WTC11 (cell line): ENCODE results near the gene GNGT2.

Experiments used
- CTCF ChIP-seq: fragments of 200-600 bp; IDR thresholded peaks from 2 replicates; pipeline ENCODE4 v1.8.0; 2022; ENCODE audit warnings: antibody characterized with exemption
- ETV6 ChIP-seq: sonication (generic); formaldehyde crosslinking; IDR thresholded peaks from 2 replicates; pipeline ENCODE4 v1.8.1; 2022; ENCODE audit warnings: mild to moderate bottlenecking, missing genetic modification reagents
- GABPB1 ChIP-seq: sonication (generic); formaldehyde crosslinking; IDR thresholded peaks from 2 replicates; pipeline ENCODE4 v1.8.1; 2023; ENCODE audit warnings: mild to moderate bottlenecking, missing genetic modification reagents
- SP1 ChIP-seq: sonication (generic); formaldehyde crosslinking; conservative IDR thresholded peaks from 2 replicates; pipeline ENCODE4 v1.8.1; 2022; ENCODE audit warnings: missing genetic modification reagents

- TF ChIP-seq ETV6 (CRISPR knock-in tag) (no peak), SP1 (CRISPR knock-in tag) (no peak), GABPB1 (CRISPR knock-in tag) (no peak), CTCF (no peak)
Measured at GRCh38 chr17:49196520-49196919, 13.9 kb downstream of the GNGT2 start.
